OCI-LY3 (cell line): ENCODE measurements around the gene SIN3B.
"Not testable (repeated sequence)": the region's sequence is repeated elsewhere in the genome, so short reads cannot be mapped to it uniquely, and the experiment has no call there.

Experiments used
- H2AFZ ChIP-seq: fragments of 200-600, 300-600 bp; shearing (Covaris generic); 2 replicates; pipeline ENCODE4 v1.6.0; 2014; ENCODE audit warnings: antibody characterized with exemption, low read depth, low read length
- H3K27ac ChIP-seq: fragments of 200-600, 300-600 bp; sonication (generic); 2 replicates; pipeline ENCODE4 v1.5.1; 2014; ENCODE audit warnings: mild to moderate bottlenecking, low read length, moderate library complexity, mixed read lengths
- H3K27me3 ChIP-seq: fragments of 200-600, 300-600 bp; sonication (generic); 2 replicates; pipeline ENCODE4 v1.6.1; 2014; ENCODE audit warnings: low read depth, low read length, mixed read lengths
- H3K36me3 ChIP-seq: fragments of 200-600, 300-600 bp; sonication (generic); replicated peaks from 2 replicates; pipeline ENCODE3; 2014; ENCODE audit warnings: low read depth, low read length, mixed read lengths
- H3K4me1 ChIP-seq: fragments of 300-600, 200-600 bp; sonication (generic); 2 replicates; pipeline ENCODE4 v1.6.1; 2014; ENCODE audit warnings: low read length, mixed read lengths
- H3K4me2 ChIP-seq: fragments of 200-600, 300-600 bp; sonication (generic); 2 replicates; pipeline ENCODE4 v1.6.1; 2014; ENCODE audit warnings: low read length, mixed read lengths
- H3K4me3 ChIP-seq: fragments of 300-600, 200-600 bp; sonication (generic); 2 replicates; pipeline ENCODE4 v1.5.1; 2014; ENCODE audit warnings: antibody characterized with exemption, mild to moderate bottlenecking, low read length, moderate library complexity
- H3K79me2 ChIP-seq: fragments of 300-600, 200-600 bp; shearing (Covaris generic); 2 replicates; pipeline ENCODE4 v1.6.1; 2014; ENCODE audit warnings: mild to moderate bottlenecking, low read length, mixed read lengths
- H3K9ac ChIP-seq: fragments of 300-600, 200-600 bp; shearing (Covaris generic); 2 replicates; pipeline ENCODE4 v1.6.0; 2014; ENCODE audit warnings: mild to moderate bottlenecking, low read length, moderate library complexity
- H3K9me3 ChIP-seq: fragments of 200-600, 300-600 bp; shearing (Covaris generic); 2 replicates; pipeline ENCODE4 v1.6.1; 2014; ENCODE audit warnings: low read length, mixed read lengths; ENCODE audit not compliant: insufficient read depth
- H4K20me1 ChIP-seq: fragments of 200-600, 300-600 bp; sonication (generic); 2 replicates; pipeline ENCODE4 v1.6.1; 2016; ENCODE audit warnings: low read length, mixed read lengths; ENCODE audit not compliant: insufficient read depth
- CTCF ChIP-seq: fragments of 200-600, 300-600 bp; sonication (generic); IDR thresholded peaks from 2 replicates; pipeline ENCODE4 v1.5.1; 2014; ENCODE audit warnings: antibody characterized with exemption, low read length, low read depth
- EZH2phosphoT487 ChIP-seq: fragments of 200-600 bp; shearing (Covaris generic); IDR thresholded peaks from 2 replicates; pipeline ENCODE4 v1.6.1; 2018; ENCODE audit warnings: antibody characterized with exemption, mixed run types, low read depth

The SIN3B gene

GRCh38 chr19:16795731-16796130 lies 33.5 kb upstream of the SIN3B start:
- Histone ChIP-seq H3K27me3 (no peaks in the 10 kb centered on the region), H3K79me2 (no peaks in the 10 kb centered on the region), H3K36me3 (no peaks in the 10 kb centered on the region), H3K9ac (no peak overlapping the region), H2AFZ (no peak overlapping the region), H4K20me1 (no peaks in the 10 kb centered on the region), H3K4me2 (no peak overlapping the region), H3K27ac (no peak overlapping the region), H3K9me3 (peaks cover 9% of the 10 kb centered on the region; the same call in 1 of the 2 replicates), H3K4me3 (no peak overlapping the region), H3K4me1 (no peaks in the 10 kb centered on the region)
- no peak for TF ChIP-seq EZH2phosphoT487
- no peak for TF ChIP-seq CTCF

GRCh38 chr19:16797876-16798275 lies 31.3 kb upstream of the SIN3B start:
- Histone ChIP-seq H3K4me1 (no peaks in the 10 kb centered on the region), H3K36me3 (no peaks in the 10 kb centered on the region), H3K9ac (no peak overlapping the region), H3K4me3 (no peak overlapping the region), H3K27ac (no peak overlapping the region), H3K79me2 (no peaks in the 10 kb centered on the region), H3K4me2 (no peak overlapping the region), H2AFZ (no peak overlapping the region), H4K20me1 (no peaks in the 10 kb centered on the region), H3K27me3 (no peaks in the 10 kb centered on the region), H3K9me3 (peaks cover 9% of the 10 kb centered on the region; the same call in 1 of the 2 replicates)
- TF ChIP-seq EZH2phosphoT487 (no peak), CTCF (no peak)

GRCh38 chr19:16798326-16798725 lies 30.9 kb upstream of the SIN3B start:
- not testable (repeated sequence) for H3K9me3 ChIP-seq, H4K20me1 ChIP-seq, H3K4me3 ChIP-seq

GRCh38 chr19:16799740-16800139 lies 29.5 kb upstream of the SIN3B start:
- Histone ChIP-seq H3K79me2 (no peaks in the 10 kb centered on the region), H3K27ac (no peak overlapping the region), H3K4me3 (no peak overlapping the region), H3K4me1 (no peaks in the 10 kb centered on the region), H3K9me3 (peaks cover 9% of the 10 kb centered on the region; the same call in 1 of the 2 replicates), H3K4me2 (no peak overlapping the region), H4K20me1 (no peaks in the 10 kb centered on the region), H2AFZ (no peak overlapping the region), H3K27me3 (peaks cover 4% of the 10 kb centered on the region; the same call in 1 of the 2 replicates), H3K36me3 (no peaks in the 10 kb centered on the region), H3K9ac (no peak overlapping the region)
- no peak for TF ChIP-seq CTCF
- TF ChIP-seq EZH2phosphoT487 = no peak

More at GRCh38 chr19:16798326-16798725, 30.9 kb upstream of the SIN3B start:
- not testable (repeated sequence) for H3K79me2 ChIP-seq, H2AFZ ChIP-seq, H3K27ac ChIP-seq, H3K9ac ChIP-seq, H3K27me3 ChIP-seq, H3K4me2 ChIP-seq, H3K36me3 ChIP-seq, H3K4me1 ChIP-seq

GRCh38 chr19:16801600-16802013 lies 27.6 kb upstream of the SIN3B start:
- H3K9ac ChIP-seq = no peak overlapping the region
- H3K27ac ChIP-seq = no peak overlapping the region
- H3K4me1 ChIP-seq = no peaks in the 10 kb centered on the region
- H4K20me1 ChIP-seq = no peaks in the 10 kb centered on the region
- no peak overlapping the region for H3K4me2 ChIP-seq
- H3K4me3 ChIP-seq = no peak overlapping the region
- H3K79me2 ChIP-seq = no peaks in the 10 kb centered on the region
- peaks cover 4% of the 10 kb centered on the region; the same call in 1 of the 2 replicates for H3K27me3 ChIP-seq
- H2AFZ ChIP-seq = no peak overlapping the region
- no peaks in the 10 kb centered on the region for H3K36me3 ChIP-seq
- TF ChIP-seq CTCF = no peak
- no peak for TF ChIP-seq EZH2phosphoT487
- no peaks in the 10 kb centered on the region for H3K9me3 ChIP-seq
